GM10248 (cell line): ENCODE data around the gene LDOC1.

ENCODE experiments used
- CTCF ChIA-PET: fragments of 300-600 bp; sonication (Branson Sonifier 250); formaldehyde crosslinking; extraction: SDS; loops from one replicate; lab custom pipeline; 2021; ENCODE audit warnings: antibody characterized with exemption; lab: Yijun Ruan, JAX
- POLR2A ChIA-PET: fragments of 350-650 bp; sonication (Branson Sonifier 250); formaldehyde crosslinking; extraction: SDS; loops from one replicate; lab custom pipeline; 2020; ENCODE audit warnings: antibody characterized with exemption; lab: Yijun Ruan, JAX
- DNase-seq: peaks from one replicate; pipeline ENCODE4 v3.0.0; 2012; ENCODE audit errors: extremely low spot score
- TF ChIP-seq, protein P1 (sequence below): IDR thresholded peaks from 2 replicates; pipeline ENCODE4 v1.5.1; 2012; ENCODE audit warnings: mild to moderate bottlenecking, low read depth; ENCODE audit errors: extremely low read depth, missing control alignments, control extremely low read depth

The LDOC1 gene

DNA sequence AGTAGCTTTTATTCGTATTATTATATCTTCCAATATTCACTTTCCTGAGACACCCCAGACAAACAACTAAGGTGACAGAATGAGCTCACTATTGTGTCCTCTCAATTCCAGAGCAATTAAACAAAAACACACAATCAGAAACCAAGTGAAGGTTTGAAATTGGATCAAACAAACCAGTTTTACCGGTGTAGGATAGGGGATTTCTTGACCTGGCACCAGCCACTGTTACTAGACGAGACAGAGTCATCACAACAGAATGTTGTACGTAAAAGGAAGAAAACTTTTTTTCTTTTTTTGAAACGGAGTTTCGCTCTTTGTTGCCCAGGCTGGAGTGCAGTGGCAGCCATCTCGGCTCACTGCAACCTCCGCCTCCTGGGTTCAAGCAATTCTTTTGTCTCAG lies 43.7 kb downstream of the LDOC1 start:
- POLR2A ChIA-PET: no interaction called here
- CTCF ChIA-PET: interaction anchor here (1.8 kb wide), 1 partner anchor 8 kb away, joined by 4 read pairs; no protein-coding TSS in a partner anchor
- no peak for DNase-seq
- TF ChIP-seq, protein P1, sequence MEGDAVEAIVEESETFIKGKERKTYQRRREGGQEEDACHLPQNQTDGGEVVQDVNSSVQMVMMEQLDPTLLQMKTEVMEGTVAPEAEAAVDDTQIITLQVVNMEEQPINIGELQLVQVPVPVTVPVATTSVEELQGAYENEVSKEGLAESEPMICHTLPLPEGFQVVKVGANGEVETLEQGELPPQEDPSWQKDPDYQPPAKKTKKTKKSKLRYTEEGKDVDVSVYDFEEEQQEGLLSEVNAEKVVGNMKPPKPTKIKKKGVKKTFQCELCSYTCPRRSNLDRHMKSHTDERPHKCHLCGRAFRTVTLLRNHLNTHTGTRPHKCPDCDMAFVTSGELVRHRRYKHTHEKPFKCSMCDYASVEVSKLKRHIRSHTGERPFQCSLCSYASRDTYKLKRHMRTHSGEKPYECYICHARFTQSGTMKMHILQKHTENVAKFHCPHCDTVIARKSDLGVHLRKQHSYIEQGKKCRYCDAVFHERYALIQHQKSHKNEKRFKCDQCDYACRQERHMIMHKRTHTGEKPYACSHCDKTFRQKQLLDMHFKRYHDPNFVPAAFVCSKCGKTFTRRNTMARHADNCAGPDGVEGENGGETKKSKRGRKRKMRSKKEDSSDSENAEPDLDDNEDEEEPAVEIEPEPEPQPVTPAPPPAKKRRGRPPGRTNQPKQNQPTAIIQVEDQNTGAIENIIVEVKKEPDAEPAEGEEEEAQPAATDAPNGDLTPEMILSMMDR: no peak

DNA sequence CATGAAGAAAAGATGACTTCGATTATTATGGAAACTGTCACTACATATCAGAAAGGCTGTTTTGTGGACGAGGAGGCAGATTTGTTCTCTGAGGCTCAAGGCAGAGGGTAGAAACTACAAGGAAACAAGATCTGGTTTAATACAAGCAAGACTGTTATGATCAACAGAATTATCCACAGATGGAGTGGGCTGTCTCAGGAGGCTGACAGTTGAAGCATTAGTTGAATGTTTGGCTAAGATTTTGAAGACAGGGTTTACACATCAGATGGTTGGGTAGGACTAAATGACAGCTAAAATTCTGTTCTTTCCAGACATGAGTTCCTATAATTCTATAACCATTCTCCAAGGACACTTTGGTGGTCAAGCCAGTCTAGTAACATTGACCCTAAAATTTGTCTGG lies 49.8 kb downstream of the LDOC1 start:
- POLR2A ChIA-PET: no interaction called here
- CTCF ChIA-PET: interaction anchor here (0.6 kb wide), 1 partner anchor 14 kb away, joined by 3 read pairs; no protein-coding TSS in a partner anchor
- TF ChIP-seq, protein P1: no peak
- no peak for DNase-seq
